Activated T-cell treated with anti-CD3 and anti-CD28 coated beads, Interleukin-2, amount 50 U/mL, for 72 hours (primary cell): ENCODE results near the gene INTS15. TPM values are rescaled to one million over a fixed set of nuclear protein-coding genes. Genes with fewer than 3 reads are reported as not detected.

Experiments used
- ATAC-seq, 2 donors: fragments of 150-1000 bp; cut with Tn5 transposase; replicated peaks in 1 of 2; 2 replicates each; pipeline ENCODE4 v1.10.0; 2021; ENCODE audit warnings: moderate library complexity in 2 of 2, mild to moderate bottlenecking in 1 of 2
- DNase-seq, 2 donors: peaks; one replicate each; pipeline ENCODE4 v3.0.0; 2021 to 2022; ENCODE audit warnings: mixed read lengths in 1 of 2
- H3K27ac Mint-ChIP-seq: one replicate; pipeline ENCODE4 v1.8.0; 2022; ENCODE audit warnings: mild to moderate bottlenecking, moderate library complexity, mixed read lengths
- H3K27me3 Mint-ChIP-seq: one replicate; pipeline ENCODE4 v1.8.0; 2022; ENCODE audit warnings: low read depth, mixed read lengths
- H3K36me3 Mint-ChIP-seq, 2 donors: one replicate each; pipeline ENCODE4 v1.8.0; 2022; ENCODE audit warnings: mixed read lengths in 2 of 2, mild to moderate bottlenecking in 1 of 2; ENCODE audit not compliant: insufficient read depth in 2 of 2
- H3K4me1 Mint-ChIP-seq: one replicate; pipeline ENCODE4 v1.8.0; 2022; ENCODE audit warnings: low read depth, mixed read lengths
- H3K4me3 Mint-ChIP-seq, 2 donors: one replicate each; pipeline ENCODE4 v1.8.0; 2022; ENCODE audit warnings: mild to moderate bottlenecking in 2 of 2, mixed read lengths in 2 of 2, moderate library complexity in 2 of 2
- H3K9me3 Mint-ChIP-seq, 2 donors: one replicate each; pipeline ENCODE4 v1.8.0; 2022; ENCODE audit warnings: mixed read lengths in 2 of 2
- total RNA-seq, 2 donors: library from RNA; stranded (reverse); gene quantifications; one replicate each; pipeline ENCODE4 v1.2.3, GENCODE V29; 2022

Gene INTS15
- 10 to 100 TPM; 32.5 to 33.4 TPM for total RNA-seq

DNA sequence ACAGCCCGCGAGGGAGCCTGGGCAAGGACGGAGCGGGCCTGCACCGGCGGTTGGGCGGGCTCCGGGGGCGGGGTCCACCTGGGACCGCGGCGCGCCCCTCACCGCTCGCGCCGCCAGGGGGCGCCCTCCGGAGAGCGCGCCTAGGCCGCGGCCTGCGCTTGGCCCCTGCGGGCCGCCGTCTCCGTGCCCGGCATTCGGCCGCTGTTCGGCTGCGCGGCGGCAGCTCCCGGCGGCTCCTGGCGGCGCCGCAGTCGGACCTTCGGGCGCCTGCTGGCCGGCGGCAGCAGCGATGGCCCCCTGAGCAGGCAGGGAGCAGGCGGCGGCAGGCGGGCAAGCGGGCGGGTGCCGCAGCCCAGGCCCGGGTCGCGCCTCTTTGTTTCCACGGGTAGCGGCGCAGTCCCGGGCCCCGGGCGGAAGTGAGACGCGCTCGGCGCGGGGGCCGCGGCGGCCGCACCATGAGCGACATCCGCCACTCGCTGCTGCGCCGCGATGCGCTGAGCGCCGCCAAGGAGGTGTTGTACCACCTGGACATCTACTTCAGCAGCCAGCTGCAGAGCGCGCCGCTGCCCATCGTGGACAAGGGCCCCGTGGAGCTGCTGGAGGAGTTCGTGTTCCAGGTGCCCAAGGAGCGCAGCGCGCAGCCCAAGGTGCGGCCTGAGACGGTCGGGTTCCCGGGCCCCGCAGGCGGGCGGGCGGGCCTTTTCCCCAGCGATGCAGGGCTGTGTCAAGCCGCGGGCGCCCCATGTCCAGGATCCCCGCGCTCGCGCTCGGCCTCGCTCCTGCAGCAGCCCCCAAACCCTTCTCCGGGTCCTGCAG is at the start of gene INTS15:
INTS15 (plus strand) TSS at position 193 of the 816 bp plus-strand sequence; CDS start at position 456, 263 bp downstream.
- Mint-ChIP-seq H3K4me1 (peaks cover 14% of the 10 kb centered on the region), H3K9me3 (no peaks in the 10 kb centered on the region), H3K4me3 (peak within 1 kb of the TSS; percentile 88 to 98), H3K27ac (peak within 1 kb of the TSS; percentile 97), H3K27me3 (no peaks in the 10 kb centered on the region), H3K36me3 (peaks cover 0 to 35% of the 10 kb centered on the region in 2 donors)
- ATAC-seq (peak; percentile 92), DNase-seq (peak; percentile 84 to 92)

DNA sequence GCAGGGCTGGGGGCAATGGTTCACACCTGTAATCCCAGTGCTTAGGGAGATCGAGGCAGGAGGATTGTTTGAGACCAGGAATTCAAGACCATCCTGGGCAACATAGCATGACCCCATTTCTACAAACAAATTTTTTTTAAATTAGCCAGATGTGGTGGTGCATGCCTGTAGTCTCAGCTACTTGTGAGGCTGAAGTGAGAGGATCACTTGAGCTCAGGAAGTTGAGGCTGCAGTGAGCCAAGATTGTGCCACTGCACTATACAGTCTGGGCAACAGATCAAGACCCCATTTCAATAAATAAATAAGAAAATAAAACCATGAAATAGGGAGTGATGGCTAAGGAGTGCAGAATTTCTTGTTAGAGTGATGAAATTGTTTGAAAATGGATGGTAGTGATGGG is 47.5 kb upstream of the INTS15 start:
- H3K36me3 Mint-ChIP-seq, result no peaks in the 10 kb centered on the region
- H3K27me3 Mint-ChIP-seq, result peaks cover 14% of the 10 kb centered on the region
- DNase-seq (no peak), ATAC-seq (no peak)
- peaks cover 22% of the 10 kb centered on the region for H3K4me1 Mint-ChIP-seq
- no peaks in the 10 kb centered on the region for H3K9me3 Mint-ChIP-seq
- no peak overlapping the region for H3K4me3 Mint-ChIP-seq
- no peak overlapping the region for H3K27ac Mint-ChIP-seq

DNA sequence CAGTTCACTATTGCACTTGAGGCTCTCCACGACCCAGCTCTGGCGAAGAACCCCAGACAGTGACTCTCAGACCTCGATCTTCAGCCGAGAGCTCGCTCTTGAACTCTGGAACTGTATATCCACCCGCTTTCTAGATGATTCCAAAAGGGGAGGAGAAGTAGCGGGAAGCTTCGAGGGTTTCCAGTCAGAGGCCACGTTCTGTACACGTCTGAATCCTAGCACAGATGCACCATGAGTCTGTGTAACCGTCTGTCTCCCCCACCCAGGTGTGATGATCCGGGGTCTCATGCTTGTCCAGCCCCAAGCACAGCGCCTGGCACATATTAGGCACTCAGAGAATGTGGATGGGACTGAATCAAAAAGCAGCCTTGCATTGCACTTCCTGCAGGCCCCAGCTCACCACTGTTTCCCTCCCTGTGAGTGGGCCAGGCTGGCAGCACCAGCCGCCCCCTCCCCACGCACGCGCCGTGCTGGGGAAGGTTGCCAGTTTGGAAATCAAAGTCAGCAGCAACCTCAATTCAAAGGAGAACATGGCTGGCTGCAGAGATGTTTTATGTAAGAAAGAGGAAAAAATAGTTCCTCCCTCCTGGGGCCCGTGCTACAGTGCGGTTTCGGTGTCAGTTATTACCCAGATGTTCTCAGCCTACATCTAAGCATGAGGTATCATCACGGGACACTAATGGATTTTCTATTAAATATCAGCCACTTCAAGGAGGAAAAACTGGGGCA is 44.3 kb upstream of the INTS15 start:
- Mint-ChIP-seq H3K9me3 (no peaks in the 10 kb centered on the region), H3K36me3 (no peaks in the 10 kb centered on the region), H3K27ac (no peak overlapping the region), H3K27me3 (no peaks in the 10 kb centered on the region), H3K4me3 (no peak overlapping the region), H3K4me1 (peaks cover 22% of the 10 kb centered on the region)
- DNase-seq, result no peak
- peak in 1 of 2 donors; percentile 22 for ATAC-seq

DNA sequence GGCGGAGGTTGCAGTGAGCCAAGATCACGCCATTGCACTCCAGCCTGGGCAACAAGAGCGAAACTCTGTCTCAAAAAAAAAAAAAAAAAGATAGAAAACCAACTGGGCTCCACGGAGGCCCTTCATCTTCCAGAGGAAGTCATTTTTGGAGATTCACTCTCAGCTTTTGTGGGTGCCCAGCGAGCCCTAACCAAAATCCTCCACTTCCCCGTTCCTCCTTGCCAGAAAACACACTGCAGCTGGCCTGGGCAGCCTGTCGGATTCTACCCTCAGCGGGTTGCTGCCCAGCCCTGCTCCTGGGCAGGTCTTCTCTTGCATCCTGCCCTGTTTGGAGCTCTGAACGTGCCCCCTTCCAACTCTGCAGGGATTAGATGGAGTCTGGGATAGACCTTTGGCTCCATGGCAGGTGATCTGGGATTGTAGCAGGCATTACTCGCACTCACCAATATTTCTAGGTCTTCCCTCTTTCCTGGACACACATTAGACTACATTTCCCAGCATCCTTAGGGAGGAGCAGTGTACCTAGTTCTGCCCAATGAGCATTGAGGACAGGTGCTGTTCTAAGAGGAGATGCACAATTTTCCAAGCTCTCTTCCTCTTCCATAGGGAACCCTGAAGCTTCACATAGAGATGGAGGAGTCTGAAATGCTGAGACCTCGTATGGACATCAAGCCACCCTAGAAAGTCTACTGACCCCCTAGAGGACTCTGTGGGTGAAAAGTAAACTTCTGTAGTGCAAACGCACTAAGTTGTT is 43.1 kb upstream of the INTS15 start:
- no peak for DNase-seq
- Mint-ChIP-seq H3K4me1 (peaks cover 22% of the 10 kb centered on the region), H3K9me3 (no peaks in the 10 kb centered on the region), H3K27me3 (no peaks in the 10 kb centered on the region), H3K27ac (no peak overlapping the region), H3K4me3 (no peak overlapping the region), H3K36me3 (no peaks in the 10 kb centered on the region)
- ATAC-seq, result no peak

DNA sequence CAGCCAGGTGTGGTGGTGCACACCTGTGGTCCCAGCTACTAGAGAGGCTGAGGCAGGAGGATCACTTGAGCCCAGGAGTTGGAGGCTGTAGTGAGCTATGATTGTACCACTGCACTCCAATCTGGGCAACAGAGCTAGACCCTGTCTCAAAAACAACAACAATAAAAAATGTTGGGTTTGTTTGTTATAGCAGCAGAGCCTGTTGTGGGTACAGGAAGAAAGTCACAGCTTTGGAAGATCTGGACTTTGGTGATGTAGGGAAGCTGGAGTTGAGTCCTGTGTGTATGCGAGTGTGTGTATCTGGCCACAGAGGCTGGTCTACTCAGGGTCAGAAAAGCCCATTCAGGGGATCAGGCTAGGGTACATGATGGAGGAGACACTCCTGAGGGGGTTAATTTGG is 42.4 kb upstream of the INTS15 start:
- ATAC-seq (no peak), DNase-seq (no peak)
- no peaks in the 10 kb centered on the region for H3K36me3 Mint-ChIP-seq
- H3K4me3 Mint-ChIP-seq, result no peak overlapping the region
- no peaks in the 10 kb centered on the region for H3K27me3 Mint-ChIP-seq
- peaks cover 22% of the 10 kb centered on the region for H3K4me1 Mint-ChIP-seq
- no peak overlapping the region for H3K27ac Mint-ChIP-seq
- H3K9me3 Mint-ChIP-seq, result no peaks in the 10 kb centered on the region

DNA sequence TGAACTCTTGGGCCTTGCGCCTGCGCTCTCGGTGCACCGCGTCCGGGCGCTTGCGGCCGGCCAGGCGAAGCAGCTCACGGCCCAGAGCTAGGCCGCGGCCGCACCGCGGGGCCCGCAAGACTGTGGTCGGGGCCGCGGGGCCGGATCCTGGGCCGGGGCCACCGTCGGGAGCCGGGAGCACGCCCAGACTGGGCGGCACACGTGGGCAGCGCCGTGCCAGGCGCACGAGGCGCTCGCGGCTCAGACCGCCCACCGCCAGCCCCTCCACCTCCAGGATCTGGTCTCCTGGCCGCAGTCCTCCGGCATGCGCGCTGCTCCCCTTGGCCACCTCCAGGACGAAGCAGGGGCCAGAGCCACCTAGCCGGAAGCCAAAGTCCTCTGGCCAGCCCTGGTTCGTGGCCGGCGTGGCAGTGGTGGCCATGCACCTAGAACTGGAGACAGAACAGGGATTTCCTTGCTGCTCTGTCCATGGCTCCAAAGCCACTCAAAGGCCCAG is 38.8 kb upstream of the INTS15 start, which contains the start of gene GRID2IP:
GRID2IP (minus strand) TSS at position 446 of the 496 bp plus-strand sequence; CDS start at position 421, 25 bp downstream.
- ATAC-seq (no peak), DNase-seq (no peak)
- Mint-ChIP-seq H3K4me1 (peaks cover 15% of the 10 kb centered on the region), H3K27me3 (no peaks in the 10 kb centered on the region), H3K36me3 (no peaks in the 10 kb centered on the region), H3K9me3 (no peaks in the 10 kb centered on the region), H3K4me3 (no peak within 1 kb of the TSS), H3K27ac (no peak within 1 kb of the TSS)

DNA sequence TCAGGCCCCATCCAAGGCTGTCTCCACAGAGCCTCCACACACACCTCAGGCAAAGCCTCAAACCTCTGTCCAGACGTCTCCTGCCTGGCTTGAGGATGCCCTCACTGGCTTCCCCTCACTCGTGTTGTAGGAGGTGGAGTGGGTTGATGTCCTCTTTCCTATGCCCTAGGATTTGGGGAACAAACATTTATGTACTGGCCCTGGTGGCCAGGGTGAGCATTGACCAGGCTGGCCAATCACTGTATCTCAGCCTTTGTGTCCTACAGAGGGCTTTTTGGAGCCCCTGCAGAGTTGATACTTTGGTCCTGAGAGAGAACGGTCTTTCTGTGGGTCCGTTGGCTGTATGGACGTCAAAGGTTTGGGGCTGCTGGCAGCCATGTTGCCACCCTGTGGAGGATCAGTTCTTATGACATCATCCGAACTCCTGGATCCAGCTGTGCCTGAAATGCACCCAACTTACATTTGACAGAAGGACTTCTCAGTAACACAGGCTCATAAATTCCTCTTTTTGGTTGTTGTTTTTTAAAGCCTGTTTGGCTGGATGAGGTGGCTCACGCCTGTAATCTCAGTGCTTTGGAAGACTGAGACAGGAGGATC is 36.3 kb upstream of the INTS15 start:
- no peak overlapping the region for H3K27ac Mint-ChIP-seq
- no peak overlapping the region for H3K4me3 Mint-ChIP-seq
- no peak for ATAC-seq
- no peak for DNase-seq
- H3K27me3 Mint-ChIP-seq, result no peaks in the 10 kb centered on the region
- H3K9me3 Mint-ChIP-seq, result no peaks in the 10 kb centered on the region
- no peaks in the 10 kb centered on the region for H3K36me3 Mint-ChIP-seq
- H3K4me1 Mint-ChIP-seq, result peaks cover 9% of the 10 kb centered on the region

DNA sequence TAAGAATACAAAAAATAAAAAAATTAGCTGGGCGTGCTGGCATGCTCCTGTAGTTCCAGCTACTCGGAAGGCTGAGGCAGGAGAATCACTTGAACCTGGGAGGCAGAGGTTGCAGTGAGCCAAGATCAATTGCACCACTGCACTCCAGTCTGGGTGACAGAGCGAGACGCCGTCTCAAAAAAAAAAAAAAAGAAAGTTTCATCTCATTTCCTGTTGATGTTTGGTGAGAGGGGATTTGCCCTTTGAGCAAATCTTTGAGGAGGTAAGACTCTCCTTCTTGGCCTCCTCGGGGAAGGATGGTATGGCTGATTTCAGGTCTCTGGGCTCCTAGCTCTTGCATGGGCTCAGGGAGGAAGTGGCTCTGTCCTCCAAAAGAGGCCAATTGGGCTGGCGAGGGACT is 35.0 kb upstream of the INTS15 start:
- ATAC-seq (peak; percentile 34 to 50), DNase-seq (no peak)
- peak overlapping the region; percentile 59 to 77 for H3K4me3 Mint-ChIP-seq
- H3K9me3 Mint-ChIP-seq, result no peaks in the 10 kb centered on the region
- H3K36me3 Mint-ChIP-seq, result no peaks in the 10 kb centered on the region
- H3K4me1 Mint-ChIP-seq, result peaks cover 9% of the 10 kb centered on the region
- H3K27ac Mint-ChIP-seq, result peak overlapping the region; percentile 82
- no peaks in the 10 kb centered on the region for H3K27me3 Mint-ChIP-seq

DNA sequence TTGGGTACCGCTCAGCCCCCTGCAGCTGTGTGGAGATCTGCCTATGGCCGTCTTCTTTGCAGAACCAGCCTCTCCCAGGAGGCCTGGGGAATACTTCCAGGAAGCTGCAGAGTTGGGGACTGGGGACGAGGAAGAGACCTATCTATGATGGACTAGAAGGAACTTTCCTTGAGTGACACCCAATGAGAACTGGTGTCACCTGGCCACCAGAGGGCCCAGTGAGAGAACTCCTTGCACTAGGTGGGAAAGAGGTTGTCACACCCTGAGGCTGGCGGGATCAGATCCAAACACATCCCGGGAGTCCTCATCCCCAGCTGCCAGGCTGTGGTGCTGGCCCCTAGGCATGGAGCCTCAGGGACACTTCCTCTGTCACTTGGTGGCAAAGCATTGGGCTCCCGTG is 33.6 kb upstream of the INTS15 start:
- Mint-ChIP-seq H3K36me3 (no peaks in the 10 kb centered on the region), H3K27ac (no peak overlapping the region), H3K4me3 (no peak overlapping the region), H3K9me3 (no peaks in the 10 kb centered on the region), H3K4me1 (peaks cover 9% of the 10 kb centered on the region), H3K27me3 (no peaks in the 10 kb centered on the region)
- ATAC-seq (no peak), DNase-seq (no peak)

DNA sequence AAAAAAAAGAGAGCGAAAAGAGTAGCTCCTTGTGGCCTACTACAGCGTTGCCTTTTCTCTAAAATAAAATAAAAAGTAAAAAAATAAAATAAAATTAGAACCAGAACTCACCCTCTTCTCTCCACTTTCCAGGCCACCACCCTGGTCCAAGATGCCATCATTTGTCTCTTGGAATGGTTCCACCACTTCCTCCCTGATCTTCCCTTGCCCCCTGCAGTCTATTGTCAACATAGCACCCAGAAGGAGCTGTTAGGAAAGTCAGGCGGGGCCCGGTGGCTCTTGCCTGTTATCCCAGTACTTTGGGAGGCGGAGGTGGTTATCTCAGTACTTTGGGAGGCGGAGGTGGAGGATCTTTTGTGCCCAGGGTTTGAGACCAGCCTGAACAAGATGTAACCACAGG is 31.0 kb upstream of the INTS15 start:
- no peaks in the 10 kb centered on the region for H3K27me3 Mint-ChIP-seq
- no peaks in the 10 kb centered on the region for H3K9me3 Mint-ChIP-seq
- no peak overlapping the region for H3K4me3 Mint-ChIP-seq
- DNase-seq (peak in 1 of 2 donors; percentile 18), ATAC-seq (peak in 1 of 2 donors; percentile 42)
- H3K4me1 Mint-ChIP-seq, result peaks cover 9% of the 10 kb centered on the region
- no peak overlapping the region for H3K27ac Mint-ChIP-seq
- H3K36me3 Mint-ChIP-seq, result no peaks in the 10 kb centered on the region

DNA sequence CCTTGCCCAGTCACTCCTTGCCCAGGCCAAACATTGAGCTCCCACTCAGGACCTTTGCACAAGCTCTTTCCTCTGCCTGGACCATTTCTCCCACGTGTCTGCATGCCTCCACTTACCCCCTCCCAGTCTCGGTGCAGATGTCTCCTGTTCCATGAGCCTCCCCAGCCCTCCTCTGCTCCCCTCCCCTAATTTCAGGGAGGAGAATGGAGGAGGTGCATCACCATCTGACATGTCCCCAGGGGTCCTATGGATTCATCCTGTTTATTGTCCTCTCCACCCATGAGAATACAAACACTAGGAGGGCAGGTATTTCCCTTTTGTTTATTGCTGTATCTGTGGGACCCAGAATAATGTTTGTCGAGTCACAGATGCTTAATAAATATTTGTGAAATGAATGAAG is 29.9 kb upstream of the INTS15 start:
- DNase-seq (no peak), ATAC-seq (no peak)
- no peaks in the 10 kb centered on the region for H3K36me3 Mint-ChIP-seq
- no peaks in the 10 kb centered on the region for H3K27me3 Mint-ChIP-seq
- H3K27ac Mint-ChIP-seq, result no peak overlapping the region
- no peak overlapping the region for H3K4me3 Mint-ChIP-seq
- H3K9me3 Mint-ChIP-seq, result no peaks in the 10 kb centered on the region
- H3K4me1 Mint-ChIP-seq, result peaks cover 4% of the 10 kb centered on the region

DNA sequence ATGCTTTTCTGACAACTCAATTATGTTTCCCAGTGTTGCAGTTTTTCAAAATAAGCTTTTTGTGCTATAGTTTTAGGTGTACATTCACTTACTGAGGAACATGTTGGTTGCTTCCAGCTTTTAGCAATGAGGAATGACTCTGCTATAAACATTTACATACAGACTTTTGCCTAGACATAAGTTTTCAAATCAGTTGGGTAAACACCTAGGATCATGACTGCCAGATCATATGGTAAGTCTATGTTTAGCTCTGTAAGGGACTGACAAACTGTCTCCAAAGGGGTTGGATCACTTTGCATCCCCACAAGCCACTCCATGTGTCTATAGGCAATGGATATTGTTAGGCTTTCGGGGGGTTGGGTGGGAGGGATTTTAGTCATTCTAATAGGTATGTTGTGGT is 27.7 kb upstream of the INTS15 start:
- no peak overlapping the region for H3K27ac Mint-ChIP-seq
- no peak for ATAC-seq

More for the DNA sequence above, 27.7 kb upstream of the INTS15 start:
- Mint-ChIP-seq H3K4me1 (no peaks in the 10 kb centered on the region), H3K27me3 (no peaks in the 10 kb centered on the region), H3K9me3 (no peaks in the 10 kb centered on the region), H3K36me3 (no peaks in the 10 kb centered on the region), H3K4me3 (no peak overlapping the region)
- DNase-seq, result no peak
